HepG2 (cell line): ENCODE results near the gene MOV10L1. TPM values are rescaled to one million over a fixed set of nuclear protein-coding genes. Genes with fewer than 3 reads are reported as not detected.

Source experiments
- AGO1 ChIP-seq: fragments of 200-400 bp; formaldehyde crosslinking; IDR thresholded peaks from 2 replicates; pipeline ENCODE4 v1.6.1; 2017; ENCODE audit warnings: mild to moderate bottlenecking, low read depth, low read length, moderate library complexity; ENCODE audit not compliant: poor library complexity, severe bottlenecking
- KIAA2018 ChIP-seq: sonication (generic); formaldehyde crosslinking; IDR thresholded peaks from 2 replicates; pipeline ENCODE4 v1.5.0; 2020; ENCODE audit warnings: mild to moderate bottlenecking, missing genetic modification reagents, borderline replicate concordance
- MTF1 ChIP-seq: sonication (generic); formaldehyde crosslinking; IDR thresholded peaks from 2 replicates; pipeline ENCODE4 v1.5.0; 2020; ENCODE audit warnings: missing genetic modification reagents
- NKX3-1 ChIP-seq: sonication (generic); formaldehyde crosslinking; IDR thresholded peaks from 2 replicates; pipeline ENCODE4 v1.5.0; 2020; ENCODE audit warnings: missing genetic modification reagents
- SIX4 ChIP-seq: sonication (generic); formaldehyde crosslinking; IDR thresholded peaks from 2 replicates; pipeline ENCODE4 v1.4.0; 2020; ENCODE audit warnings: missing genetic modification reagents
- ZBTB20 ChIP-seq: sonication (generic); formaldehyde crosslinking; IDR thresholded peaks from 2 replicates; pipeline ENCODE4 v1.8.1; 2023; ENCODE audit warnings: missing genetic modification reagents, low read depth, mild to moderate bottlenecking, borderline replicate concordance
- ZBTB33 ChIP-seq: sonication (generic); formaldehyde crosslinking; IDR thresholded peaks from 2 replicates; pipeline ENCODE4 v1.4.0; 2020; ENCODE audit warnings: missing genetic modification reagents
- ZNF274 ChIP-seq: sonication (generic); formaldehyde crosslinking; IDR thresholded peaks from 2 replicates; pipeline ENCODE4 v1.5.1; 2020; ENCODE audit warnings: mild to moderate bottlenecking, missing genetic modification reagents
- polyA plus RNA-seq, 8 experiments: library from polyadenylated mRNA; depleted of rRNA in 3 of 8; stranded (reverse) in 7 of 8; unstranded in 1 of 8; fragments of >200 nt; fragmentation: Illumina TruSeq in 4 of 8; extraction: Trizol in 4 of 8; gene quantifications; 2 replicates each; pipeline versions ENCODE4 v1.2.1 to v1.2.3, GENCODE V29; 2011 to 2016; ENCODE audit warnings: low read depth in 4 of 8, missing spikeins in 1 of 8, mixed read lengths in 1 of 8; ENCODE audit not compliant: insufficient read depth in 1 of 8
- total RNA-seq, 5 experiments: library from RNA; depleted of rRNA; stranded (reverse); fragments of >200 nt; fragmentation: Illumina TruSeq; extraction: Trizol; gene quantifications; 2 replicates each; pipeline ENCODE4 v1.2.3, GENCODE V29; 2016; ENCODE audit warnings: low read depth in 1 of 5

Gene MOV10L1
- total and polyA plus RNA-seq, 2 of the 13 experiments (the other 11 are each of a cell fraction or from before 2014, with no cell fraction given), result 0.11 to 0.12 TPM

GRCh38 chr22:50171965-50172421 is 82.2 kb downstream of the MOV10L1 start (continued):
- TF ChIP-seq KIAA2018 (CRISPR knock-in tag) (no peak), ZNF274 (CRISPR knock-in tag) (no peak), MTF1 (no peak), ZBTB33 (peak; percentile 18; the same call in 1 of the 2 replicates), ZBTB20 (CRISPR knock-in tag) (no peak), NKX3-1 (CRISPR knock-in tag) (no peak), AGO1 (no peak), SIX4 (CRISPR knock-in tag) (no peak)
